H9 (cell line): ENCODE measurements around the gene CXXC1. TPM values are rescaled to one million over a fixed set of nuclear protein-coding genes. Genes with fewer than 3 reads are reported as not detected.

ENCODE experiments used
- DNase-seq: peaks from one replicate; pipeline ENCODE4 v3.0.0-alpha.2; 2017
- H2AFZ ChIP-seq: one replicate; pipeline ENCODE4 v1.6.1; 2013; ENCODE audit warnings: mild to moderate bottlenecking, low read length, control low read depth, moderate library complexity
- H2AK5ac ChIP-seq: 2 replicates; pipeline ENCODE4 v1.6.1; 2013; ENCODE audit warnings: low read length, control low read depth, mixed read lengths; ENCODE audit not compliant: insufficient read length
- H2BK120ac ChIP-seq: one replicate; pipeline ENCODE4 v1.6.1; 2013; ENCODE audit warnings: low read depth, mild to moderate bottlenecking, low read length, control low read depth, inconsistent platforms; ENCODE audit not compliant: poor library complexity, severe bottlenecking
- H2BK12ac ChIP-seq: 2 replicates; pipeline ENCODE4 v1.6.1; 2013; ENCODE audit warnings: low read length, control low read depth, mixed read lengths, low read depth; ENCODE audit not compliant: insufficient read length
- H2BK15ac ChIP-seq: 2 replicates; pipeline ENCODE4 v1.6.1; 2013; ENCODE audit warnings: low read depth, low read length, control low read depth
- H2BK20ac ChIP-seq: one replicate; pipeline ENCODE4 v1.6.1; 2013; ENCODE audit warnings: low read depth, mild to moderate bottlenecking, low read length, control low read depth, inconsistent platforms; ENCODE audit not compliant: poor library complexity, severe bottlenecking
- H2BK5ac ChIP-seq: 2 replicates; pipeline ENCODE4 v1.6.1; 2013; ENCODE audit warnings: low read length, control low read depth, mixed read lengths; ENCODE audit not compliant: insufficient read length
- H3K14ac ChIP-seq: 2 replicates; pipeline ENCODE4 v1.6.1; 2013; ENCODE audit warnings: low read length, control low read depth; ENCODE audit not compliant: insufficient read depth
- H3K18ac ChIP-seq: 2 replicates; pipeline ENCODE4 v1.6.1; 2013; ENCODE audit warnings: low read depth, mild to moderate bottlenecking, mixed read lengths, low read length, control low read depth; ENCODE audit not compliant: insufficient read length
- H3K23ac ChIP-seq: 2 replicates; pipeline ENCODE4 v1.6.1; 2013; ENCODE audit warnings: low read length, control low read depth, mixed read lengths, low read depth; ENCODE audit not compliant: insufficient read length
- H3K23me2 ChIP-seq: 2 replicates; pipeline ENCODE4 v1.6.1; 2013; ENCODE audit warnings: low read depth, mild to moderate bottlenecking, mixed read lengths, low read length, control low read depth; ENCODE audit not compliant: insufficient read length, poor library complexity, severe bottlenecking
- H3K27ac ChIP-seq: 2 replicates; pipeline ENCODE4 v1.5.1; 2013; ENCODE audit warnings: low read length, control low read depth, mixed read lengths, low read depth; ENCODE audit not compliant: insufficient read length
- H3K27me3 ChIP-seq: 2 replicates; pipeline ENCODE4 v1.6.1; 2013; ENCODE audit warnings: low read length, control low read depth, inconsistent platforms; ENCODE audit not compliant: insufficient read depth
- H3K4ac ChIP-seq: 2 replicates; pipeline ENCODE4 v1.6.1; 2013; ENCODE audit warnings: low read depth, mild to moderate bottlenecking, control low read depth, inconsistent platforms, low read length, moderate library complexity
- H3K4me1 ChIP-seq: 2 replicates; pipeline ENCODE4 v1.6.1; 2013; ENCODE audit warnings: low read length, control low read depth, inconsistent platforms; ENCODE audit not compliant: insufficient read depth
- H3K4me2 ChIP-seq: 2 replicates; pipeline ENCODE4 v1.6.1; 2013; ENCODE audit warnings: low read length, control low read depth, mixed read lengths; ENCODE audit not compliant: insufficient read length, insufficient read depth
- H3K56ac ChIP-seq: 2 replicates; pipeline ENCODE4 v1.6.1; 2013; ENCODE audit warnings: low read depth, mild to moderate bottlenecking, mixed read lengths, low read length, control low read depth; ENCODE audit not compliant: insufficient read length
- H3K79me1 ChIP-seq: 2 replicates; pipeline ENCODE4 v1.6.1; 2013; ENCODE audit warnings: low read depth, mild to moderate bottlenecking, moderate library complexity, low read length, control low read depth, inconsistent platforms; ENCODE audit not compliant: insufficient read depth, poor library complexity, severe bottlenecking
- H3K79me2 ChIP-seq: 2 replicates; pipeline ENCODE4 v1.6.1; 2013; ENCODE audit warnings: low read length, control low read depth, inconsistent platforms; ENCODE audit not compliant: insufficient read depth
- H3K9ac ChIP-seq: 2 replicates; pipeline ENCODE4 v1.6.1; 2013; ENCODE audit warnings: low read length, control low read depth, mixed read lengths; ENCODE audit not compliant: insufficient read length; ENCODE audit errors: extremely low read depth
- H3K9me3 ChIP-seq: one replicate; pipeline ENCODE4 v1.6.1; 2013; ENCODE audit warnings: low read depth, low read length, inconsistent platforms; ENCODE audit not compliant: control insufficient read depth
- H3T11ph ChIP-seq: one replicate; pipeline ENCODE4 v1.6.1; 2013; ENCODE audit warnings: mild to moderate bottlenecking, low read length, control low read depth, inconsistent platforms
- H4K20me1 ChIP-seq: one replicate; pipeline ENCODE4 v1.6.1; 2013; ENCODE audit not compliant: control insufficient read depth, insufficient read length, insufficient read depth
- H4K5ac ChIP-seq: 2 replicates; pipeline ENCODE4 v1.6.1; 2013; ENCODE audit warnings: low read depth, mild to moderate bottlenecking, mixed read lengths, low read length, control low read depth; ENCODE audit not compliant: insufficient read length
- H4K8ac ChIP-seq: replicated peaks from 2 replicates; pipeline ENCODE4 v1.6.1; 2013; ENCODE audit warnings: low read length, control low read depth, mixed read lengths, low read depth; ENCODE audit not compliant: insufficient read length
- H4K91ac ChIP-seq: 2 replicates; pipeline ENCODE4 v1.6.1; 2013; ENCODE audit warnings: low read depth, mild to moderate bottlenecking, moderate library complexity, mixed read lengths, low read length, control low read depth; ENCODE audit not compliant: insufficient read length
- H3K27ac Mint-ChIP-seq, 3 experiments: 2 replicates in 2 of 3; 3 replicates in 1 of 3; pipeline ENCODE4 v1.8.0; 2020 to 2021; ENCODE audit warnings: mixed read lengths in 3 of 3, mild to moderate bottlenecking in 1 of 3, moderate library complexity in 1 of 3
- H3K27me3 Mint-ChIP-seq: 2 replicates; pipeline ENCODE4 v1.8.0; 2021; ENCODE audit warnings: low read depth, mild to moderate bottlenecking, moderate library complexity, mixed read lengths
- H3K36me3 Mint-ChIP-seq, 3 experiments: 2 replicates in 2 of 3; 3 replicates in 1 of 3; pipeline ENCODE4 v1.8.0; 2020 to 2021; ENCODE audit warnings: low read depth in 3 of 3, mixed read lengths in 3 of 3; ENCODE audit not compliant: insufficient read depth in 1 of 3
- H3K4me1 Mint-ChIP-seq, 2 experiments: 2 replicates each; pipeline ENCODE4 v1.8.0; 2020; ENCODE audit warnings: mixed read lengths in 2 of 2
- H3K4me3 Mint-ChIP-seq, 2 experiments: 2 replicates in 1 of 2; 3 replicates in 1 of 2; pipeline ENCODE4 v1.8.0; 2020 to 2021; ENCODE audit warnings: mild to moderate bottlenecking in 2 of 2, mixed read lengths in 2 of 2, moderate library complexity in 1 of 2
- H3K9me3 Mint-ChIP-seq, 2 experiments: 2 replicates in 1 of 2; 3 replicates in 1 of 2; pipeline ENCODE4 v1.8.0; 2020; ENCODE audit warnings: mild to moderate bottlenecking in 2 of 2, mixed read lengths in 2 of 2, moderate library complexity in 1 of 2
- CTCF ChIP-seq: fragments of 200-600 bp; sonication (generic); conservative IDR thresholded peaks from 3 replicates; pipeline ENCODE4 v1.8.0; 2021; ENCODE audit warnings: antibody characterized with exemption, mild to moderate bottlenecking
- WGBS: extraction: QIAGEN DNeasy Blood & Tissue Kit; methylation state at CpG from one replicate; pipeline ENCODE4 v1.1.7; 2013; ENCODE audit warnings: missing lambda C conversion rate, low lambda C conversion rate, mixed read lengths; ENCODE audit not compliant: insufficient read length; ENCODE audit errors: extremely low coverage; 5-methylcytosine and 5-hydroxymethylcytosine counted together
- total RNA-seq: library from RNA; stranded (reverse); gene quantifications from 2 replicates; pipeline ENCODE4 v1.2.1, GENCODE V29; 2021

Gene CXXC1
- total RNA-seq, 1 experiment from 2014 or later, result 95.9 TPM

DNA sequence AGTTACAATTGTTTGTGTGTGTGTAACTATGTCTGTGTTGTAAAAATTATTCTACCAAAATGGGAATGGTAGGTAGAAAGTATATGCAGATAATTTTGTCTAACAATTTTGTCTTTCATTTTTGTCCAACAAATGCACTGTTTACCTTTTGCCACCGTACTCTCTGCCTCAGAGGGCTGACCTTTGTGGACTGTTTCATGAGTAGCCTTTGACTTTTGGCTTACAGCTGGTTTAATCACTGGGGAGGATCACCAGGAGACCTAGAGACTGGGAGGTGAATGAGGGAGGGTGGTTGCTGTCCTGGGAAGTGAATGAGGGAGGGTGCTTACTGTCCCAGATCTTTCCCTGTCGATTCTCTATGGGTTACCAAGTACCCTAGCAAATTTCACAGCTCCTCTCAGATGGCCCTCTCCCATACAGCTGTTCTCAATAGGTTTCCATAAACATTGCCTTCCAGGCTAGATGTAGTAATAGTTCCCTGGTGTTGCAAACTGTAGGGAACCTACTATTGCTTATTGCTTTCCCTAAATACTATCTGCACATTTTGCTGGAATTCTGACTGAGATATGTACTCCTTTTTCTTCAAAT lies 26.5 kb upstream of the CXXC1 start:
- no peak overlapping the region for H2BK5ac ChIP-seq

More for the DNA sequence above, 26.5 kb upstream of the CXXC1 start:
- H2BK15ac ChIP-seq, result no peak overlapping the region
- no CpG with 5 or more reads among the region's 2 CpGs for WGBS
- Mint-ChIP-seq H3K9me3 (no peaks in the 10 kb centered on the region), H3K27ac (no peak overlapping the region), H3K36me3 (no peaks in the 10 kb centered on the region), H3K4me1 (no peaks in the 10 kb centered on the region), H3K27me3 (peaks cover 32% of the 10 kb centered on the region), H3K4me3 (no peak overlapping the region; a peak in 1 of 5 replicates)
- DNase-seq, result no peak
- TF ChIP-seq CTCF, result no peak
- no peak overlapping the region for H3K27ac ChIP-seq
- H3K18ac ChIP-seq, result no peak overlapping the region
- no peak overlapping the region for H3K23ac ChIP-seq
- no peak overlapping the region for H2AK5ac ChIP-seq
- no peak overlapping the region for H3K9ac ChIP-seq
- no peaks in the 10 kb centered on the region; the same call in 1 of the 2 replicates for H3K27me3 ChIP-seq
- H4K91ac ChIP-seq, result no peak overlapping the region
- H4K5ac ChIP-seq, result no peak overlapping the region
- H3K23me2 ChIP-seq, result no peaks in the 10 kb centered on the region
- no peak overlapping the region for H3K4ac ChIP-seq
- H3T11ph ChIP-seq, result no peak overlapping the region
- H2AFZ ChIP-seq, result no peak overlapping the region
- H3K14ac ChIP-seq, result no peak overlapping the region
- H2BK12ac ChIP-seq, result no peak overlapping the region
- no peaks in the 10 kb centered on the region for H3K9me3 ChIP-seq
- H2BK20ac ChIP-seq, result no peak overlapping the region
- H2BK120ac ChIP-seq, result no peak overlapping the region
- no peaks in the 10 kb centered on the region for H3K4me1 ChIP-seq
- H3K56ac ChIP-seq, result no peak overlapping the region
- no peak overlapping the region for H3K4me2 ChIP-seq
- no peak overlapping the region for H4K8ac ChIP-seq
- no peaks in the 10 kb centered on the region for H3K79me2 ChIP-seq
- no peaks in the 10 kb centered on the region for H4K20me1 ChIP-seq
- no peaks in the 10 kb centered on the region for H3K79me1 ChIP-seq
